SK-N-SH (cell line): ENCODE results near the gene UBC. TPM values are rescaled to one million over a fixed set of nuclear protein-coding genes. Genes with fewer than 3 reads are reported as not detected.

ENCODE experiments used
- CTCF ChIA-PET: fragments of 300-600, 350-600 bp; formaldehyde crosslinking; extraction: SDS; loops from one replicate; lab custom pipeline; 2021; lab: Yijun Ruan, JAX
- POLR2A ChIA-PET: fragments of 350-600 bp; sonication (Branson Sonifier 250); formaldehyde crosslinking; extraction: SDS; loops from one replicate; lab custom pipeline; 2020; ENCODE audit warnings: antibody characterized with exemption, inconsistent platforms; lab: Yijun Ruan, JAX
- DNase-seq: peaks from one replicate; pipeline ENCODE4 v3.0.0; 2012
- H2AFZ ChIP-seq: fragments of 200-600 bp; sonication (generic); 2 replicates; pipeline ENCODE4 v1.8.1; 2016; ENCODE audit warnings: antibody characterized with exemption, mild to moderate bottlenecking, low read depth
- H3F3A ChIP-seq: fragments of 200-600 bp; sonication (generic); replicated peaks from 2 replicates; pipeline ENCODE3; 2016; ENCODE audit warnings: antibody characterized with exemption, mild to moderate bottlenecking; ENCODE audit not compliant: insufficient read depth
- H3K27ac ChIP-seq, 2 experiments: fragments of 200-500 bp in 1 of 2; fragments of 200-600 bp in 1 of 2; sonication (Bioruptor generic) in 1 of 2; sonication (generic), shearing (Covaris generic) in 1 of 2; 2 replicates each; pipeline versions ENCODE4 v1.5.1 to v1.6.1; 2014 to 2016; ENCODE audit warnings: low read depth in 2 of 2, inconsistent platforms in 1 of 2, low read length in 1 of 2, mild to moderate bottlenecking in 1 of 2, mixed read lengths in 1 of 2
- H3K27me3 ChIP-seq: fragments of 200-600 bp; sonication (generic), shearing (Covaris generic); 2 replicates; pipeline ENCODE4 v1.6.1; 2016; ENCODE audit warnings: mixed run types; ENCODE audit not compliant: insufficient read depth
- H3K36me3 ChIP-seq, 2 experiments: fragments of 200-500 bp in 1 of 2; fragments of 200-600 bp in 1 of 2; sonication (Bioruptor generic) in 1 of 2; sonication (generic) in 1 of 2; replicated peaks in 1 of 2; 2 replicates each; pipeline versions ENCODE3 to v1.5.1; 2014 to 2016; ENCODE audit warnings: low read length in 1 of 2, mild to moderate bottlenecking in 1 of 2; ENCODE audit not compliant: insufficient read depth in 2 of 2, control insufficient read depth in 1 of 2
- H3K4me1 ChIP-seq, 2 experiments: fragments of 200-500 bp in 1 of 2; fragments of 200-600 bp in 1 of 2; sonication (Bioruptor generic) in 1 of 2; sonication (generic), shearing (Covaris generic) in 1 of 2; 2 replicates each; pipeline versions ENCODE4 v1.5.1 to v1.6.1; 2014 to 2016; ENCODE audit warnings: low read depth in 1 of 2, low read length in 1 of 2, mixed run types in 1 of 2; ENCODE audit not compliant: insufficient read depth in 2 of 2, control insufficient read depth in 1 of 2
- H3K4me2 ChIP-seq: fragments of 200-600 bp; sonication (generic), shearing (Covaris generic); 2 replicates; pipeline ENCODE4 v1.6.1; 2017; ENCODE audit warnings: mixed run types
- H3K4me3 ChIP-seq, 2 experiments: fragments of 200-500 bp in 1 of 2; fragments of 200-600 bp in 1 of 2; sonication (Bioruptor generic) in 1 of 2; sonication (generic), shearing (Covaris generic) in 1 of 2; 2 replicates each; pipeline versions ENCODE4 v1.5.1 to v1.8.1; 2014 to 2016; ENCODE audit warnings: low read depth in 2 of 2, inconsistent platforms in 1 of 2, low read length in 1 of 2, mild to moderate bottlenecking in 1 of 2, mixed read lengths in 1 of 2, moderate library complexity in 1 of 2
- H3K79me2 ChIP-seq: fragments of 200-600 bp; sonication (generic); 2 replicates; pipeline ENCODE4 v1.8.1; 2017; ENCODE audit warnings: mild to moderate bottlenecking; ENCODE audit not compliant: insufficient read depth
- H3K9ac ChIP-seq: fragments of 200-600 bp; sonication (generic); 2 replicates; pipeline ENCODE4 v1.6.1; 2017; ENCODE audit warnings: mixed run types
- H3K9me2 ChIP-seq: fragments of 200-600 bp; sonication (generic); 2 replicates; pipeline ENCODE4 v1.6.1; 2017; ENCODE audit warnings: mixed run types
- H3K9me3 ChIP-seq: fragments of 200-600 bp; sonication (generic); 2 replicates; pipeline ENCODE4 v1.6.1; 2017; ENCODE audit warnings: mixed run types, mild to moderate bottlenecking, moderate library complexity
- H4K20me1 ChIP-seq: fragments of 200-600 bp; sonication (generic); 2 replicates; pipeline ENCODE4 v1.6.1; 2017; ENCODE audit warnings: mild to moderate bottlenecking, mixed run types; ENCODE audit not compliant: insufficient read depth
- ELF1 ChIP-seq: IDR thresholded peaks from 2 replicates; pipeline ENCODE4 v1.4.0; 2012
- EP300 ChIP-seq, 2 experiments: IDR thresholded peaks; 2 replicates each; pipeline versions ENCODE4 v1.4.0 to v1.6.1; 2012; ENCODE audit warnings: borderline replicate concordance in 1 of 2, low read depth in 1 of 2, low read length in 1 of 2
- GATA2 ChIP-seq: sonication (generic); formaldehyde crosslinking; IDR thresholded peaks from 2 replicates; pipeline ENCODE4 v1.5.0; 2020; ENCODE audit warnings: mild to moderate bottlenecking, missing genetic modification reagents
- MEF2A ChIP-seq: IDR thresholded peaks from 2 replicates; pipeline ENCODE4 v1.4.0; 2012; ENCODE audit warnings: low read depth, borderline replicate concordance
- MXI1 ChIP-seq: IDR thresholded peaks from 2 replicates; pipeline ENCODE4 v1.6.1; 2012; ENCODE audit warnings: mild to moderate bottlenecking, low read depth, low read length, improper control_type of control experiment
- NFIC ChIP-seq: IDR thresholded peaks from 2 replicates; pipeline ENCODE4 v1.4.0; 2012; ENCODE audit warnings: borderline replicate concordance
- NRF1 ChIP-seq: IDR thresholded peaks from 2 replicates; pipeline ENCODE4 v1.6.1; 2012; ENCODE audit warnings: low read depth, mild to moderate bottlenecking, low read length
- POLR2AphosphoS5 ChIP-seq: IDR thresholded peaks from 2 replicates; pipeline ENCODE4 v1.6.1; 2012; ENCODE audit warnings: low read depth, low read length
- RAD21 ChIP-seq: IDR thresholded peaks from 2 replicates; pipeline ENCODE4 v1.6.1; 2012; ENCODE audit warnings: mild to moderate bottlenecking, low read length
- RCOR1 ChIP-seq: fragments of 150-350 bp; IDR thresholded peaks from 2 replicates; pipeline ENCODE4 v1.6.1; 2017; ENCODE audit warnings: antibody characterized with exemption, low read length
- RXRA ChIP-seq: IDR thresholded peaks from 2 replicates; pipeline ENCODE4 v1.4.0; 2012; ENCODE audit warnings: low read depth, mild to moderate bottlenecking, borderline replicate concordance
- SIN3A ChIP-seq: IDR thresholded peaks from 2 replicates; pipeline ENCODE4 v1.6.1; 2012; ENCODE audit warnings: low read depth, mild to moderate bottlenecking, low read length, moderate library complexity, borderline replicate concordance
- SMC3 ChIP-seq: IDR thresholded peaks from 2 replicates; pipeline ENCODE4 v1.6.1; 2012; ENCODE audit warnings: low read depth, low read length, improper control_type of control experiment
- TAF1 ChIP-seq: IDR thresholded peaks from 2 replicates; pipeline ENCODE4 v1.6.1; 2012; ENCODE audit warnings: low read depth, mild to moderate bottlenecking, low read length, moderate library complexity, borderline replicate concordance
- YY1 ChIP-seq: IDR thresholded peaks from 2 replicates; pipeline ENCODE4 v1.4.0; 2012; ENCODE audit warnings: low read depth, mild to moderate bottlenecking
- WGBS: methylation state at CpG from one replicate; pipeline ENCODE4 v1.1.6; 2017; ENCODE audit warnings: low lambda C conversion rate; 5-methylcytosine and 5-hydroxymethylcytosine counted together
- polyA plus RNA-seq, 3 experiments: library from polyadenylated mRNA; depleted of rRNA; stranded (reverse); fragments of >200 nt; gene quantifications; 2 replicates each; pipeline ENCODE4 v1.2.3, GENCODE V29; 2012
- TF ChIP-seq, protein P1 (sequence below): IDR thresholded peaks from 2 replicates; pipeline ENCODE4; 2012
- TF ChIP-seq, protein P2 (sequence below): IDR thresholded peaks from 2 replicates; pipeline ENCODE4 v1.4.0; 2012; ENCODE audit warnings: low read depth
- TF ChIP-seq, protein P3 (sequence below): fragments of 150-350 bp; IDR thresholded peaks from 2 replicates; pipeline ENCODE4 v1.6.1; 2017; ENCODE audit warnings: antibody characterized with exemption, low read length, low read depth, borderline replicate concordance
- TF ChIP-seq, protein P4 (sequence below): IDR thresholded peaks from 2 replicates; pipeline ENCODE4 v1.6.1; 2012; ENCODE audit warnings: mild to moderate bottlenecking, low read depth, low read length, moderate library complexity
- TF ChIP-seq, protein P5 (sequence below): fragments of 200-600 bp; sonication (generic); IDR thresholded peaks from 2 replicates; pipeline ENCODE4 v1.6.1; 2017; ENCODE audit warnings: antibody characterized with exemption, mild to moderate bottlenecking, moderate library complexity

Gene UBC
- polyA plus RNA-seq, 1 of the 3 experiments (the other 2 are of a cell fraction): 1,327 TPM

DNA sequence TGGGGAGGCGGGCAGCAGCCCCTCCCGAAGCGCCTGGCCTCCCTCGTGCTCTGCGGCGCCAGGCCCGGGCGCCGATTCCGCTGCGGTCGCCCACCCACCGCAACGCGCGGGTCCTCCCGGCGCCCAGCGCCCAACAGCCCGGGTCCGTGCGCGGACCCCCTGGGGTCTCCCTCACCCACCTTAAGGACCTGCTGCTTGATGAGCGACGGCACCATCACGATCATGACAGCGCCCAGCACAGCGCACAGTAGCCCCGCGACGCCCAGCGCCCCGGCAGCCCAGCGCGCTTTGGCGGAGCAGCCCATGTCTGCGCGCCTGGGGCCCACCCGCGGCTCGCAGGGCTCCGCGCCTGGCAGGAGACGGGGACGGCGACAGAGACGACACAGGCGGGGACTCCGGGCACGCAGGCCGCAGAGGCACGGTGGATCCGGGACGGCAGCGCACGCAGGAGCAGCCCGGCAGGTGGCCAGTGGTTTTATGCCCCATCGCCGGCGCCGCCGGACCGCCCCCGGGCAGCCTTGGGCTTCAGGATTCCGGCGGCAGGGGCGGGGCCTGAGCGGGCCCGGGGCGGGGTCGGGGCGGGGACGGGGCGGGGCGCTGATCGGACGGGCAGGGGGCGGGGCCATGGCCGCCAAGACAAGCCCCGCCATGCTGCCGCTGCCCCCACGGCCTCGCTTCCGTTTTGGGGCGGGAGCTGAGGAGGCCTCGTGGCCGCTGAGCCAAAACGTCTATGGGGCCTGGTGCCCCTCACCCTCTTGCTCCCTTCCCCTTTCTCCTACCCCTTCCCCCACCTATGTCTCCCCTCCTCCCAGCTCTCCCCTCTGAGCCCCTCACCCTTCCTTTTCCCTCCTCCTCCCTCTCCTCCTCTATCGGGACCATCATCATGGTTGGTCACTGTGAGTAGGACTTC is 50.8 kb downstream of the UBC start, which contains the start of gene SCARB1:
SCARB1 (minus strand) TSS at position 449 of the 910 bp plus-strand sequence; CDS start at position 305, 144 bp downstream.
- Histone ChIP-seq H3K4me2 (peak within 1 kb of the TSS; percentile 99), H3K9me2 (no peaks in the 10 kb centered on the region), H3K79me2 (no peaks in the 10 kb centered on the region), H3F3A (no peaks in the 10 kb centered on the region), H3K36me3 (no peaks in the 10 kb centered on the region), H3K9ac (peak within 1 kb of the TSS; percentile 73), H4K20me1 (no peaks in the 10 kb centered on the region), H3K27ac (peak within 1 kb of the TSS in 1 of 2 experiments; percentile 64; a peak in 1 of 4 replicates), H3K27me3 (no peaks in the 10 kb centered on the region), H2AFZ (peak within 1 kb of the TSS; percentile 96), H3K4me1 (peaks cover 0 to 25% of the 10 kb centered on the region in 2 experiments; a peak in 1 of 4 replicates), H3K9me3 (no peaks in the 10 kb centered on the region), H3K4me3 (peak within 1 kb of the TSS; percentile 65 to 75)
- CTCF ChIA-PET: interaction anchor here (0.9 to 1.6 kb wide), 3 partner anchors 11 to 43 kb away, joined by 3 to 8 read pairs (median 4); no protein-coding TSS in a partner anchor
- POLR2A ChIA-PET: interaction anchor here (1.4 kb wide), 2 partner anchors 25 to 26 kb away, joined by 3 to 5 read pairs; no protein-coding TSS in a partner anchor
- WGBS: 3% methylated on average over 8 of the region's 89 CpGs
- TF ChIP-seq NRF1: no peak
- TF ChIP-seq, protein P1, sequence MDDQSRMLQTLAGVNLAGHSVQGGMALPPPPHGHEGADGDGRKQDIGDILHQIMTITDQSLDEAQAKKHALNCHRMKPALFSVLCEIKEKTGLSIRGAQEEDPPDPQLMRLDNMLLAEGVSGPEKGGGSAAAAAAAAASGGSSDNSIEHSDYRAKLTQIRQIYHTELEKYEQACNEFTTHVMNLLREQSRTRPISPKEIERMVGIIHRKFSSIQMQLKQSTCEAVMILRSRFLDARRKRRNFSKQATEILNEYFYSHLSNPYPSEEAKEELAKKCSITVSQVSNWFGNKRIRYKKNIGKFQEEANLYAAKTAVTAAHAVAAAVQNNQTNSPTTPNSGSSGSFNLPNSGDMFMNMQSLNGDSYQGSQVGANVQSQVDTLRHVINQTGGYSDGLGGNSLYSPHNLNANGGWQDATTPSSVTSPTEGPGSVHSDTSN: no peak
- no peak for TF ChIP-seq MEF2A
- peak; percentile 35; the same call in 1 of the 2 replicates for TF ChIP-seq YY1
- TF ChIP-seq, protein P2, sequence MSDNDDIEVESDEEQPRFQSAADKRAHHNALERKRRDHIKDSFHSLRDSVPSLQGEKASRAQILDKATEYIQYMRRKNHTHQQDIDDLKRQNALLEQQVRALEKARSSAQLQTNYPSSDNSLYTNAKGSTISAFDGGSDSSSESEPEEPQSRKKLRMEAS: peak; percentile 80
- TF ChIP-seq RAD21: no peak
- no peak for TF ChIP-seq SMC3
- no peak for TF ChIP-seq RXRA
- TF ChIP-seq, protein P3, sequence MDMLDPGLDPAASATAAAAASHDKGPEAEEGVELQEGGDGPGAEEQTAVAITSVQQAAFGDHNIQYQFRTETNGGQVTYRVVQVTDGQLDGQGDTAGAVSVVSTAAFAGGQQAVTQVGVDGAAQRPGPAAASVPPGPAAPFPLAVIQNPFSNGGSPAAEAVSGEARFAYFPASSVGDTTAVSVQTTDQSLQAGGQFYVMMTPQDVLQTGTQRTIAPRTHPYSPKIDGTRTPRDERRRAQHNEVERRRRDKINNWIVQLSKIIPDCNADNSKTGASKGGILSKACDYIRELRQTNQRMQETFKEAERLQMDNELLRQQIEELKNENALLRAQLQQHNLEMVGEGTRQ: no peak
- no peak for TF ChIP-seq GATA2 (CRISPR knock-in tag)
- no peak for TF ChIP-seq RCOR1
- TF ChIP-seq POLR2AphosphoS5: peak; percentile 52
- TF ChIP-seq EP300 (IDR thresholded peaks at IDR 0.05; ENCODE audit: borderline replicate concordance in 1 of 2, low read depth in 1 of 2, low read length in 1 of 2): no peak
- TF ChIP-seq NFIC: no peak
- TF ChIP-seq TAF1: 0 out of 2 replicates have a peak, but pooled peaks have one; percentile 8
- TF ChIP-seq, protein P4, sequence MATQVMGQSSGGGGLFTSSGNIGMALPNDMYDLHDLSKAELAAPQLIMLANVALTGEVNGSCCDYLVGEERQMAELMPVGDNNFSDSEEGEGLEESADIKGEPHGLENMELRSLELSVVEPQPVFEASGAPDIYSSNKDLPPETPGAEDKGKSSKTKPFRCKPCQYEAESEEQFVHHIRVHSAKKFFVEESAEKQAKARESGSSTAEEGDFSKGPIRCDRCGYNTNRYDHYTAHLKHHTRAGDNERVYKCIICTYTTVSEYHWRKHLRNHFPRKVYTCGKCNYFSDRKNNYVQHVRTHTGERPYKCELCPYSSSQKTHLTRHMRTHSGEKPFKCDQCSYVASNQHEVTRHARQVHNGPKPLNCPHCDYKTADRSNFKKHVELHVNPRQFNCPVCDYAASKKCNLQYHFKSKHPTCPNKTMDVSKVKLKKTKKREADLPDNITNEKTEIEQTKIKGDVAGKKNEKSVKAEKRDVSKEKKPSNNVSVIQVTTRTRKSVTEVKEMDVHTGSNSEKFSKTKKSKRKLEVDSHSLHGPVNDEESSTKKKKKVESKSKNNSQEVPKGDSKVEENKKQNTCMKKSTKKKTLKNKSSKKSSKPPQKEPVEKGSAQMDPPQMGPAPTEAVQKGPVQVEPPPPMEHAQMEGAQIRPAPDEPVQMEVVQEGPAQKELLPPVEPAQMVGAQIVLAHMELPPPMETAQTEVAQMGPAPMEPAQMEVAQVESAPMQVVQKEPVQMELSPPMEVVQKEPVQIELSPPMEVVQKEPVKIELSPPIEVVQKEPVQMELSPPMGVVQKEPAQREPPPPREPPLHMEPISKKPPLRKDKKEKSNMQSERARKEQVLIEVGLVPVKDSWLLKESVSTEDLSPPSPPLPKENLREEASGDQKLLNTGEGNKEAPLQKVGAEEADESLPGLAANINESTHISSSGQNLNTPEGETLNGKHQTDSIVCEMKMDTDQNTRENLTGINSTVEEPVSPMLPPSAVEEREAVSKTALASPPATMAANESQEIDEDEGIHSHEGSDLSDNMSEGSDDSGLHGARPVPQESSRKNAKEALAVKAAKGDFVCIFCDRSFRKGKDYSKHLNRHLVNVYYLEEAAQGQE: no peak
- TF ChIP-seq ELF1: no peak
- TF ChIP-seq, protein P5, sequence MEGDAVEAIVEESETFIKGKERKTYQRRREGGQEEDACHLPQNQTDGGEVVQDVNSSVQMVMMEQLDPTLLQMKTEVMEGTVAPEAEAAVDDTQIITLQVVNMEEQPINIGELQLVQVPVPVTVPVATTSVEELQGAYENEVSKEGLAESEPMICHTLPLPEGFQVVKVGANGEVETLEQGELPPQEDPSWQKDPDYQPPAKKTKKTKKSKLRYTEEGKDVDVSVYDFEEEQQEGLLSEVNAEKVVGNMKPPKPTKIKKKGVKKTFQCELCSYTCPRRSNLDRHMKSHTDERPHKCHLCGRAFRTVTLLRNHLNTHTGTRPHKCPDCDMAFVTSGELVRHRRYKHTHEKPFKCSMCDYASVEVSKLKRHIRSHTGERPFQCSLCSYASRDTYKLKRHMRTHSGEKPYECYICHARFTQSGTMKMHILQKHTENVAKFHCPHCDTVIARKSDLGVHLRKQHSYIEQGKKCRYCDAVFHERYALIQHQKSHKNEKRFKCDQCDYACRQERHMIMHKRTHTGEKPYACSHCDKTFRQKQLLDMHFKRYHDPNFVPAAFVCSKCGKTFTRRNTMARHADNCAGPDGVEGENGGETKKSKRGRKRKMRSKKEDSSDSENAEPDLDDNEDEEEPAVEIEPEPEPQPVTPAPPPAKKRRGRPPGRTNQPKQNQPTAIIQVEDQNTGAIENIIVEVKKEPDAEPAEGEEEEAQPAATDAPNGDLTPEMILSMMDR: no peak
- TF ChIP-seq MXI1: peak; percentile 53; the same call in 1 of the 2 replicates
- no peak for TF ChIP-seq SIN3A
- DNase-seq: peak; percentile 99
